ENCODE data around the gene RBL1.
"Not testable (repeated sequence)": the region's sequence is repeated elsewhere in the genome, so short reads cannot be mapped to it uniquely, and the experiment has no call there.

The RBL1 gene

GRCh38 chr20:37095599-37096414 lies at the start of gene RBL1:
RBL1 (minus strand) TSS chr20:37095997; CDS start chr20:37095928, 69 bp downstream.
- Histone ChIP-seq H3K4me1 (peaks cover 31% of the 10 kb centered on the region), H4K20me1 (peaks cover 15% of the 10 kb centered on the region; the same call in 1 of the 2 replicates)

GRCh38 chr20:37144856-37145404 lies 49.1 kb upstream of the RBL1 start:
- no peak overlapping the region for H3K9ac ChIP-seq
- H3K9me3 ChIP-seq: peaks cover 2% of the 10 kb centered on the region; the same call in 1 of the 2 replicates
- no peaks in the 10 kb centered on the region for H4K20me1 ChIP-seq
- no peak overlapping the region for H3K27ac ChIP-seq
- H3K4me2 ChIP-seq: no peak overlapping the region
- no peaks in the 10 kb centered on the region for H3K36me3 ChIP-seq
- H3K27me3 ChIP-seq: no peaks in the 10 kb centered on the region
- no peaks in the 10 kb centered on the region for H3K4me1 ChIP-seq
- H3K4me3 ChIP-seq: no peak overlapping the region
- TF ChIP-seq Cebpa-rat (IDR thresholded peaks at IDR 0.05): no peak

More at GRCh38 chr20:37095599-37096414, at the start of gene RBL1:
- no peak for TF ChIP-seq Cebpa-rat (IDR thresholded peaks at IDR 0.05)
- H3K27ac ChIP-seq: peak within 1 kb of the TSS; percentile 97
- H3K9me3 ChIP-seq: no peaks in the 10 kb centered on the region
- peaks cover 33% of the 10 kb centered on the region for H3K36me3 ChIP-seq
- peak within 1 kb of the TSS; percentile 76 for H3K4me3 ChIP-seq
- no peaks in the 10 kb centered on the region for H3K27me3 ChIP-seq
- H3K9ac ChIP-seq: peak within 1 kb of the TSS; percentile 92
- H3K4me2 ChIP-seq: peak within 1 kb of the TSS; percentile 82

GRCh38 chr20:37142708-37143107 lies 46.9 kb upstream of the RBL1 start:
- Histone ChIP-seq H3K9me3 (no peaks in the 10 kb centered on the region), H3K4me3 (no peak overlapping the region), H3K4me1 (no peaks in the 10 kb centered on the region), H4K20me1 (no peaks in the 10 kb centered on the region), H3K27ac (no peak overlapping the region), H3K36me3 (no peaks in the 10 kb centered on the region), H3K4me2 (no peak overlapping the region), H3K9ac (no peak overlapping the region), H3K27me3 (no peaks in the 10 kb centered on the region)
- TF ChIP-seq Cebpa-rat (IDR thresholded peaks at IDR 0.05): no peak

GRCh38 chr20:37137547-37137946 lies 41.8 kb upstream of the RBL1 start:
- Histone ChIP-seq H3K4me1 (0 out of 2 replicates have a peak, but pooled peaks cover 4% of the 10 kb centered on the region), H3K27me3 (no peaks in the 10 kb centered on the region), H3K36me3 (no peaks in the 10 kb centered on the region), H3K4me2 (no peak overlapping the region), H3K4me3 (no peak overlapping the region), H3K9ac (no peak overlapping the region), H3K9me3 (no peaks in the 10 kb centered on the region), H4K20me1 (no peaks in the 10 kb centered on the region), H3K27ac (no peak overlapping the region)
- no peak for TF ChIP-seq Cebpa-rat (IDR thresholded peaks at IDR 0.05)

- Histone ChIP-seq H3K27ac (no peak overlapping the region), H3K4me1 (0 out of 2 replicates have a peak, but pooled peaks cover 4% of the 10 kb centered on the region), H4K20me1 (no peaks in the 10 kb centered on the region), H3K9me3 (no peaks in the 10 kb centered on the region), H3K27me3 (no peaks in the 10 kb centered on the region), H3K4me3 (no peak overlapping the region), H3K4me2 (no peak overlapping the region), H3K36me3 (no peaks in the 10 kb centered on the region), H3K9ac (no peak overlapping the region)
- no peak for TF ChIP-seq Cebpa-rat (IDR thresholded peaks at IDR 0.05)
Observed at GRCh38 chr20:37133952-37134351, 38.2 kb upstream of the RBL1 start.

GRCh38 chr20:37131486-37131885 lies 35.7 kb upstream of the RBL1 start:
- Histone ChIP-seq H4K20me1 (no peaks in the 10 kb centered on the region), H3K27ac (no peak overlapping the region)

GRCh38 chr20:37128803-37129202 lies 33.0 kb upstream of the RBL1 start:
- TF ChIP-seq Cebpa-rat (IDR thresholded peaks at IDR 0.05): no peak

More at GRCh38 chr20:37131486-37131885, 35.7 kb upstream of the RBL1 start:
- H3K9ac ChIP-seq: no peak overlapping the region
- no peaks in the 10 kb centered on the region for H3K9me3 ChIP-seq
- no peak overlapping the region for H3K4me3 ChIP-seq
- 0 out of 2 replicates have a peak, but pooled peaks cover 4% of the 10 kb centered on the region for H3K4me1 ChIP-seq
- no peak for TF ChIP-seq Cebpa-rat (IDR thresholded peaks at IDR 0.05)
- H3K4me2 ChIP-seq: no peak overlapping the region
- H3K27me3 ChIP-seq: no peaks in the 10 kb centered on the region
- no peaks in the 10 kb centered on the region for H3K36me3 ChIP-seq

GRCh38 chr20:37126290-37126689 lies 30.5 kb upstream of the RBL1 start:
- H3K9me3 ChIP-seq: peaks cover 19% of the 10 kb centered on the region
- not testable (repeated sequence) for H3K4me2 ChIP-seq, H3K4me1 ChIP-seq, H3K27ac ChIP-seq, H3K4me3 ChIP-seq, H3K36me3 ChIP-seq, H3K27me3 ChIP-seq, H4K20me1 ChIP-seq, H3K9ac ChIP-seq

More at GRCh38 chr20:37128803-37129202, 33.0 kb upstream of the RBL1 start:
- H3K9me3 ChIP-seq: peaks cover 19% of the 10 kb centered on the region
- H4K20me1 ChIP-seq: no peaks in the 10 kb centered on the region
- no peaks in the 10 kb centered on the region for H3K4me1 ChIP-seq
- no peak overlapping the region for H3K4me2 ChIP-seq
- no peak overlapping the region for H3K27ac ChIP-seq
- no peaks in the 10 kb centered on the region for H3K27me3 ChIP-seq
- H3K36me3 ChIP-seq: no peaks in the 10 kb centered on the region
- no peak overlapping the region for H3K9ac ChIP-seq
- H3K4me3 ChIP-seq: no peak overlapping the region

- Histone ChIP-seq H3K36me3 (no peaks in the 10 kb centered on the region), H3K4me1 (no peaks in the 10 kb centered on the region), H3K27me3 (no peaks in the 10 kb centered on the region), H3K9me3 (peaks cover 19% of the 10 kb centered on the region), H3K9ac (no peak overlapping the region), H3K4me2 (no peak overlapping the region), H3K4me3 (no peak overlapping the region), H3K27ac (no peak overlapping the region), H4K20me1 (no peaks in the 10 kb centered on the region)
- no peak for TF ChIP-seq Cebpa-rat (IDR thresholded peaks at IDR 0.05)
Observed at GRCh38 chr20:37123441-37123840, 27.6 kb upstream of the RBL1 start.

GRCh38 chr20:37120497-37120896 lies 24.7 kb upstream of the RBL1 start:
- no peak overlapping the region for H3K9ac ChIP-seq
- H3K27me3 ChIP-seq: no peaks in the 10 kb centered on the region
- no peak overlapping the region for H3K4me3 ChIP-seq
- no peak for TF ChIP-seq Cebpa-rat (IDR thresholded peaks at IDR 0.05)
- H4K20me1 ChIP-seq: no peaks in the 10 kb centered on the region
- no peak overlapping the region for H3K4me2 ChIP-seq
- H3K4me1 ChIP-seq: no peaks in the 10 kb centered on the region
- no peaks in the 10 kb centered on the region for H3K36me3 ChIP-seq
- peaks cover 12% of the 10 kb centered on the region for H3K9me3 ChIP-seq
- H3K27ac ChIP-seq: no peak overlapping the region
